OCI-LY7 (cell line): ENCODE data around the gene EPHA6. TPM values are rescaled to one million over a fixed set of nuclear protein-coding genes. Genes with fewer than 3 reads are reported as not detected.

Experiments used
- BruUV-seq: library from RNA; stranded (reverse); fragments of 400-500 nt; replicated peaks from 2 replicates; lab custom pipeline; 2021; lab: Mats Ljungman, UMichigan
- CTCF ChIA-PET: fragments of 300-600 bp; sonication (Branson Sonifier 250); formaldehyde crosslinking; loops from one replicate; lab custom pipeline; 2022; ENCODE audit warnings: antibody characterized with exemption; ENCODE audit not compliant: unreplicated experiment; lab: Charles Lee
- POLR2A ChIA-PET: fragments of 300-600 bp; sonication (Branson Sonifier 250); formaldehyde crosslinking; loops from one replicate; lab custom pipeline; 2022; ENCODE audit warnings: antibody characterized with exemption; lab: Charles Lee
- DNase-seq: peaks from one replicate; pipeline ENCODE4 v3.0.0-alpha.2; 2015; ENCODE audit warnings: low spot score
- H2AFZ ChIP-seq: fragments of 200-600 bp; sonication (generic), shearing (Covaris generic); 2 replicates; pipeline ENCODE4 v1.6.1; 2014; ENCODE audit warnings: mild to moderate bottlenecking, antibody characterized with exemption, low read length, moderate library complexity
- H3K27ac ChIP-seq: fragments of 200-600 bp; sonication (generic); 2 replicates; pipeline ENCODE4 v1.5.1; 2014; ENCODE audit warnings: mixed run types, low read depth, mild to moderate bottlenecking, moderate library complexity, low read length, inconsistent platforms; ENCODE audit not compliant: poor library complexity, severe bottlenecking
- H3K36me3 ChIP-seq: fragments of 200-600 bp; sonication (generic); 2 replicates; pipeline ENCODE4 v1.6.1; 2014; ENCODE audit warnings: mild to moderate bottlenecking, antibody characterized with exemption, low read length, moderate library complexity, mixed read lengths; ENCODE audit not compliant: insufficient read depth
- H3K4me1 ChIP-seq: fragments of 200-600 bp; sonication (generic); 2 replicates; pipeline ENCODE4 v1.5.1; 2014; ENCODE audit warnings: mild to moderate bottlenecking, low read length; ENCODE audit not compliant: insufficient read depth, poor library complexity, severe bottlenecking
- H3K4me2 ChIP-seq: fragments of 200-600 bp; sonication (generic); 2 replicates; pipeline ENCODE4 v1.6.1; 2014; ENCODE audit warnings: mild to moderate bottlenecking, low read length
- H3K4me3 ChIP-seq: fragments of 200-600 bp; sonication (generic); 2 replicates; pipeline ENCODE4 v1.5.1; 2014; ENCODE audit warnings: mild to moderate bottlenecking, low read depth, low read length; ENCODE audit not compliant: poor library complexity, severe bottlenecking
- H3K79me2 ChIP-seq: fragments of 200-600 bp; sonication (generic); 2 replicates; pipeline ENCODE4 v1.6.1; 2016; ENCODE audit warnings: low read depth, mild to moderate bottlenecking, low read length, moderate library complexity, mixed read lengths; ENCODE audit not compliant: insufficient read depth
- H3K9me2 ChIP-seq: fragments of 200-600 bp; sonication (generic); 2 replicates; pipeline ENCODE4 v1.6.1; 2016; ENCODE audit warnings: mild to moderate bottlenecking, low read length, mixed read lengths; ENCODE audit not compliant: insufficient read depth
- H3K9me3 ChIP-seq: fragments of 200-600 bp; sonication (generic); 2 replicates; pipeline ENCODE4 v1.6.1; 2014; ENCODE audit warnings: mild to moderate bottlenecking, mixed run types, low read length, mixed read lengths
- H4K20me1 ChIP-seq: fragments of 200-600 bp; sonication (generic); 2 replicates; pipeline ENCODE4 v1.6.1; 2014; ENCODE audit warnings: mild to moderate bottlenecking, antibody characterized with exemption, low read length, moderate library complexity, mixed read lengths; ENCODE audit not compliant: insufficient read depth
- CTCF ChIP-seq: fragments of 200-600 bp; sonication (generic); conservative IDR thresholded peaks from 2 replicates; pipeline ENCODE4 v1.5.1; 2014; ENCODE audit warnings: mild to moderate bottlenecking, antibody characterized with exemption, low read length, moderate library complexity, mixed read lengths
- EZH2phosphoT487 ChIP-seq: fragments of 200-600 bp; sonication (generic); IDR thresholded peaks from 2 replicates; pipeline ENCODE4 v1.6.1; 2018; ENCODE audit warnings: low read depth, borderline replicate concordance, mild to moderate bottlenecking, mixed run types, antibody characterized with exemption, low read length, moderate library complexity, mixed read lengths
- intact Hi-C: fragments of 100-400 bp; cut with micrococcal nuclease; formaldehyde crosslinking; loops from one replicate; pipeline ENCODE4 v1.10.0; 2022; ENCODE audit not compliant: unreplicated experiment
- total RNA-seq, 2 experiments: library from RNA; depleted of rRNA in 1 of 2; stranded (reverse); fragments of >200 nt in 1 of 2; shearing (Covaris generic) in 1 of 2; gene quantifications; 2 replicates each; pipeline ENCODE4 v1.2.3, GENCODE V29; 2014 to 2022

The EPHA6 gene
- total RNA-seq, 2 experiments from 2014 or later = not detected

GRCh38 chr3:97485206-97485605, 670.8 kb downstream of the EPHA6 start:
- Histone ChIP-seq H3K79me2 (no peaks in the 10 kb centered on the region), H3K4me1 (no peaks in the 10 kb centered on the region), H3K4me3 (no peak overlapping the region), H2AFZ (no peak overlapping the region), H3K4me2 (no peak overlapping the region), H3K36me3 (no peaks in the 10 kb centered on the region), H3K27ac (no peak overlapping the region), H3K9me2 (no peaks in the 10 kb centered on the region), H4K20me1 (no peaks in the 10 kb centered on the region), H3K9me3 (no peaks in the 10 kb centered on the region)
- ChIA-PET POLR2A (interaction anchor here (0.5 kb wide), 1 partner anchor 1543 kb away, joined by 4 read pairs; no protein-coding TSS in a partner anchor), CTCF (no interaction called here)
- no TSS peak for BruUV-seq
- no peak for DNase-seq
- TF ChIP-seq CTCF (no peak), EZH2phosphoT487 (no peak)
- intact Hi-C loops = no loop called here

GRCh38 chr3:97487587-97487986, 673.2 kb downstream of the EPHA6 start:
- Histone ChIP-seq H4K20me1 (no peaks in the 10 kb centered on the region), H3K4me1 (no peaks in the 10 kb centered on the region), H3K27ac (no peak overlapping the region), H3K4me3 (no peak overlapping the region), H3K79me2 (no peaks in the 10 kb centered on the region), H3K36me3 (no peaks in the 10 kb centered on the region), H3K9me3 (no peaks in the 10 kb centered on the region), H2AFZ (no peak overlapping the region), H3K9me2 (no peaks in the 10 kb centered on the region), H3K4me2 (no peak overlapping the region)
- no TSS peak for BruUV-seq
- no peak for DNase-seq
- intact Hi-C loops = no loop called here
- POLR2A ChIA-PET = no interaction called here
- CTCF ChIA-PET = no interaction called here
- TF ChIP-seq EZH2phosphoT487 (no peak), CTCF (no peak)

GRCh38 chr3:97488741-97489140, 674.3 kb downstream of the EPHA6 start:
- Histone ChIP-seq H3K9me2 (no peaks in the 10 kb centered on the region), H3K4me1 (no peaks in the 10 kb centered on the region), H3K9me3 (no peaks in the 10 kb centered on the region), H3K4me3 (no peak overlapping the region), H4K20me1 (no peaks in the 10 kb centered on the region), H3K27ac (no peak overlapping the region), H3K4me2 (no peak overlapping the region), H3K79me2 (no peaks in the 10 kb centered on the region), H3K36me3 (no peaks in the 10 kb centered on the region), H2AFZ (no peak overlapping the region)
- ChIA-PET CTCF (no interaction called here), POLR2A (no interaction called here)
- TF ChIP-seq CTCF (no peak), EZH2phosphoT487 (no peak)
- no peak for DNase-seq
- intact Hi-C loops = no loop called here
- BruUV-seq = no TSS peak
